Urinary bladder (tissue), 4 donors: Measurements from ENCODE around the gene RBM12. TPM values are rescaled to one million over a fixed set of nuclear protein-coding genes. Genes with fewer than 3 reads are reported as not detected.

Source experiments
- DNase-seq: peaks from one replicate; pipeline ENCODE4 v3.0.0-alpha.2; 2015; ENCODE audit errors: extremely low spot score
- H3K27ac ChIP-seq: one replicate; pipeline ENCODE4 v1.5.1; 2013; ENCODE audit warnings: low read depth, mild to moderate bottlenecking, moderate library complexity
- H3K36me3 ChIP-seq: one replicate; pipeline ENCODE4 v1.6.1; 2013; ENCODE audit warnings: mild to moderate bottlenecking, moderate library complexity; ENCODE audit not compliant: insufficient read depth
- H3K4me1 ChIP-seq: one replicate; pipeline ENCODE4 v1.6.1; 2013; ENCODE audit warnings: mild to moderate bottlenecking, moderate library complexity; ENCODE audit not compliant: insufficient read depth
- H3K4me3 ChIP-seq: one replicate; pipeline ENCODE4 v1.5.1; 2013; ENCODE audit warnings: low read depth, low read length
- WGBS: extraction: QIAGEN DNeasy Blood & Tissue Kit; methylation state at CpG from one replicate; pipeline ENCODE4 v1.1.7; 2013; 5-methylcytosine and 5-hydroxymethylcytosine counted together
- polyA plus RNA-seq: library from polyadenylated mRNA; stranded (reverse); fragments of 200-250 nt; gene quantifications from one replicate; pipeline ENCODE4 v1.2.3, GENCODE V29; 2013
- total RNA-seq: library from RNA; depleted of rRNA; stranded (reverse); fragments of >200 nt; gene quantifications from one replicate; pipeline ENCODE4 v1.2.3, GENCODE V29; 2014
- donor health status: healthy with polysubstance abuse.
- donor health status: healthy.

RBM12 gene
- total and polyA plus RNA-seq, 2 donors: 25.5 to 64.8 TPM

GRCh38 chr20:35617397-35618262 is 47.1 kb downstream of the RBM12 start:
- Histone ChIP-seq H3K27ac (peak overlapping the region; percentile 65), H3K36me3 (no peaks in the 10 kb centered on the region), H3K4me3 (peak overlapping the region; percentile 21), H3K4me1 (no peaks in the 10 kb centered on the region)
- 15% methylated on average over 22 of the region's 22 CpGs for WGBS
- DNase-seq: no peak

- 5% methylated on average over 57 of the region's 57 CpGs for WGBS
Measured at GRCh38 chr20:35616465-35617396, 48.0 kb downstream of the RBM12 start.

DNA sequence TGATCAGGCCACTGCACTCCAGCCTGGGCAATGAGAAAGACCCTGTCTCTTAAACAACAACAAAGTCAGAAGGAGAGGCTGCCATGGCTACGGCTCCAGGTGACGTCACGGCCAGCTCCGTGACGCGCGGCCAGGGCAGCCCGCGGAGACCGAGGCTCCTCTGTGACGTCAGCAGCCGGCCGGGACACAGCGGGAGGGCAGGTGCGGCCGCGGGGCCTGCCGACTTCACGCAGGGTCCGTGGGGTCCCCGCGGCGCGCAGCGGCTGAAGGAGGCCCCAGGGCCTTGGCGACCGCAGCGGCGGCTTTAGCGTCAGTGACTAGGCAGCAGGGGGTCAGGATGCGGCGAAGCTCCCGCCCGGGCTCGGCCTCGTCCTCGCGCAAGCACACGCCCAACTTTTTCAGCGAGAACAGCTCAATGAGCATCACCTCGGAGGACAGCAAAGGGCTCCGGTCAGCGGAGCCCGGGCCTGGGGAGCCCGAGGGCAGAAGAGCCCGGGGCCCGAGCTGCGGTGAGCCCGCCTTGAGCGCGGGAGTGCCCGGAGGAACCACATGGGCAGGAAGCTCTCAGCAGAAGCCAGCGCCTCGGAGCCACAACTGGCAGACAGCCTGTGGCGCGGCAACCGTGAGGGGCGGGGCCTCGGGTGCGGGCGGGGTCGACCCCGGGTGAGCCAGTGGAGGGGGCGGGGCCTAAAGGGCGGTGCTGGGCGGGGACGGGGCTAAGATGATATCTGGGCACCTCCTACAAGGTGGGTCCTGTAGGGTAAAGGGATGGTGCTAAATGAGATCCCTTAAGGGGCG is 48.8 kb downstream of the RBM12 start, which contains the start of gene SPAG4:
TSS of gene SPAG4 (plus strand) at position 163 of the 798 bp plus-strand sequence. CDS start at position 338, 175 bp downstream.
- DNase-seq: no peak
- no peaks in the 10 kb centered on the region for H3K36me3 ChIP-seq
- peak within 1 kb of the TSS; percentile 50 for H3K4me3 ChIP-seq
- H3K4me1 ChIP-seq: no peaks in the 10 kb centered on the region
- under 1% methylated on average over 68 of the region's 68 CpGs for WGBS
- peak within 1 kb of the TSS; percentile 89 for H3K27ac ChIP-seq

More at GRCh38 chr20:35616465-35617396, 48.0 kb downstream of the RBM12 start:
- Histone ChIP-seq H3K4me3 (peak overlapping the region; percentile 21), H3K36me3 (no peaks in the 10 kb centered on the region), H3K27ac (peak overlapping the region; percentile 65), H3K4me1 (no peaks in the 10 kb centered on the region)
- peak; percentile 95 for DNase-seq

- Histone ChIP-seq H3K4me1 (no peaks in the 10 kb centered on the region), H3K27ac (no peak overlapping the region)
- 94% methylated on average over 2 of the region's 2 CpGs for WGBS
Measured at GRCh38 chr20:35611482-35611881, 53.2 kb downstream of the RBM12 start.

DNA sequence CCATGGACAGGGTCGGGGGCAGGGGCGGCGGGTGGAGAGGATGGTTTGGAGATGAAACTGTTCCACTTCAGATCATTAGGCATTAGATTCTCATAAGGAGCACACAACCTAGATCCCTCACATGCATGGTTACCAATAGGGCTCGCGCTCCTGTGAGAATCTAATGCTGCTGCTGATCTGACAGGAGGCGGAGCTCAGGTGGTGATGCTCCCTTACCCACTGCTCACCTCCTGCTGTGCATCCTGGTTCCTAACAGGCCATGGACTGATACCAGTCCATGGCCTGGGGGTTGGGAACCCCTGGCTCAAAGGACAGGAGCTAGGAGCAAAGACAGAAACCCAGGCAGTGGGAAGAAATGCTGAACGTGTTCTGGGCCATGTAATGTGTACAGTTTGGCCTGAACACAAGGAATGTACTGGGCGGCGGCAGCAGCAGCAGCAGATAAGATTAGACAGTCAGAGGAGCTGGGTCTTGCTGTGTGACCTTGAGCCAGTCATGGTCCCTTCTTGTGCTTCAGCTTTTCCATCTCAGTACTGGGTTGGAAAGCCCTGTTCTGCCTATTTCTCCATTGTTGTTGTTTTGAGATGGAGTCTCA is 53.8 kb downstream of the RBM12 start:
- Histone ChIP-seq H3K4me1 (no peaks in the 10 kb centered on the region), H3K36me3 (no peaks in the 10 kb centered on the region), H3K4me3 (no peak overlapping the region), H3K27ac (no peak overlapping the region)
- no peak for DNase-seq
- WGBS: 82% methylated on average over 9 of the region's 9 CpGs

More at GRCh38 chr20:35611482-35611881, 53.2 kb downstream of the RBM12 start:
- no peak overlapping the region for H3K4me3 ChIP-seq
- H3K36me3 ChIP-seq: no peaks in the 10 kb centered on the region
- no peak for DNase-seq

- Histone ChIP-seq H3K4me1 (no peaks in the 10 kb centered on the region), H3K4me3 (no peak overlapping the region), H3K27ac (no peak overlapping the region), H3K36me3 (no peaks in the 10 kb centered on the region)
- WGBS: 75% methylated on average over 14 of the region's 14 CpGs
- no peak for DNase-seq
Measured at GRCh38 chr20:35607003-35607735, 57.5 kb downstream of the RBM12 start.

DNA sequence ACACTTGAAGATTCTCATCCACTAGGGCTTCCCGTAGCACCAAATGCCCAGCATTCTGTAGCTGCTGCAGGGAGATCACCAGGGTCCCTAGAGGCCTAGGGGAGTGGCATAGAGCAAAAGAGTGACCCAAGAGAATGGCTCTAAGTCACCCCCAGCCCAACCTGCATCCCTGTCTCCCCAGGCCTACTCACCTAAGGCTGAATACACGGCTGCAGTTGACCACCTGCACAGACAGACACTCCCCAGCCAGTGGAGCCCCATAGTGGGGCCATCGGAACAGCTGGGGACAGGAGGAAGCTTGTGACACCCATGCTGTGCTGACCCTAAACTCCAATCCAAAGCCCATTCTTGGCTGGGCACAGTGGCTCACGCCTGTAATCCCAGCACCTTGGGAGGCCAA is 58.6 kb downstream of the RBM12 start:
- H3K36me3 ChIP-seq: no peaks in the 10 kb centered on the region
- no peaks in the 10 kb centered on the region for H3K4me1 ChIP-seq
- no peak for DNase-seq
- H3K4me3 ChIP-seq: no peak overlapping the region
- no peak overlapping the region for H3K27ac ChIP-seq
- 86% methylated on average over 4 of the region's 4 CpGs for WGBS

GRCh38 chr20:35604449-35604747 is 60.3 kb downstream of the RBM12 start:
- WGBS: 52% methylated on average over 4 of the region's 4 CpGs
- H3K36me3 ChIP-seq: no peaks in the 10 kb centered on the region
- H3K4me1 ChIP-seq: no peaks in the 10 kb centered on the region
- H3K4me3 ChIP-seq: no peak overlapping the region
- no peak for DNase-seq
- no peak overlapping the region for H3K27ac ChIP-seq

GRCh38 chr20:35603695-35604448 is 60.8 kb downstream of the RBM12 start:
- H3K4me1 ChIP-seq: no peaks in the 10 kb centered on the region
- no peaks in the 10 kb centered on the region for H3K36me3 ChIP-seq
- DNase-seq: no peak
- H3K4me3 ChIP-seq: no peak overlapping the region
- 93% methylated on average over 11 of the region's 11 CpGs for WGBS
- no peak overlapping the region for H3K27ac ChIP-seq

DNA sequence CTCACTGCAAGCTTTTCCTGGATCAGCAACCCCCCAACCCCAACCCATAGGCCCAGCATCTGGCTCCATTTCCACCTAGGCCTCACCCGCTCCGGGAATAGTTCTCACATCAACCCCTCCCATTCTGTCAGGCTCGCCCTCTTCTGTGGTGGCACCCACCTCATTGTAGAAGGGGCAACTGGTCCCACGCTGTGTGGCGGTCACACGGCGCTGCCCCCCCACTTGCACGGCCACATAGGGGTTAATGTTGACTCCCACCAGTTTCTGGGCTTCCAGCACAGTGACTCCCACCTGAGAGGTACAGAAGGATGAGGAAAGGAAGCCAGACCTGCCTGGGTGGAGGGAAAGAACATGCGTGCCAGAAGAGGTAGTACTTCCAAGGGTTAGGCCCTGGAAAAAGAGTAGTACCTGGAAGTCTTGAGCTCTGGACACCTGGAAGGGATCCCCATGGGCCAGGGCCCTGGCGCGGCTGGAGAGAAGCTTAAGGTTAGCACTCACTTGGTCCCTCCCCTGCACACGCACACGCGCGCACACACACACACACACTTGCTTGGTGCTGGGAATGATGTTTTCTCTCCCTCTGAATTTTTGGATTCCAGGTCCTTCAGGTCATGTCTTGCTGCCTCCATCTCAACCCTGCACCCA is 61.7 kb downstream of the RBM12 start:
- no peak overlapping the region for H3K4me3 ChIP-seq
- no peaks in the 10 kb centered on the region for H3K4me1 ChIP-seq
- H3K36me3 ChIP-seq: no peaks in the 10 kb centered on the region
- no peak for DNase-seq
- no peak overlapping the region for H3K27ac ChIP-seq
- WGBS: 93% methylated on average over 15 of the region's 15 CpGs

DNA sequence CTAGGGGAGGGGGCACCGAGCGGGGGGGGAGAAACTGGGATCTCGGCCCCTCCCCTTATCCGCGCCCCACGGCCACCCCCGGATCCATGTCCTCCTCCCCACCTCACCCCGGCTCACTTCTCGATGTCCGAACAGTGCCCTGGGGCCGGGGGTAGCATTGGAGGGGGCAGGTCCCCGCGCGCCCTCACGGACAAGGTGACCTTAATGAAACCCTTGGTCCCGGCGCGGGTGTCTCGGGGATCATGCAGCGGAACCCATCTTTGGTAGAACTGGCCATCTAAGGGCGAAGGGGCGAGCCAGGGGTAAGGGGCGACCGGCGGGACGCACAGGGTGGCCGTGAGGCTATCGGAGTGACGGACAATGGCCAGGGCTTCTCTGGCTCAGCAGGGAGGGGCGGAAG is 62.7 kb downstream of the RBM12 start:
- no peak for DNase-seq
- H3K36me3 ChIP-seq: no peaks in the 10 kb centered on the region
- H3K27ac ChIP-seq: no peak overlapping the region
- no peaks in the 10 kb centered on the region for H3K4me1 ChIP-seq
- H3K4me3 ChIP-seq: peak overlapping the region; percentile 32
- 32% methylated on average over 30 of the region's 30 CpGs for WGBS
